GM12874 (cell line): ENCODE data around the gene ROBO4.

Experiments used
- CTCF ChIP-seq: IDR thresholded peaks from 2 replicates; pipeline ENCODE4 v1.5.1; 2011; ENCODE audit warnings: low read depth, mild to moderate bottlenecking, control low read depth, low read length, moderate library complexity; ENCODE audit not compliant: insufficient read depth

ROBO4 gene

GRCh38 chr11:124874571-124875255 lies 23.0 kb downstream of the ROBO4 start:
- no peak for TF ChIP-seq CTCF

DNA sequence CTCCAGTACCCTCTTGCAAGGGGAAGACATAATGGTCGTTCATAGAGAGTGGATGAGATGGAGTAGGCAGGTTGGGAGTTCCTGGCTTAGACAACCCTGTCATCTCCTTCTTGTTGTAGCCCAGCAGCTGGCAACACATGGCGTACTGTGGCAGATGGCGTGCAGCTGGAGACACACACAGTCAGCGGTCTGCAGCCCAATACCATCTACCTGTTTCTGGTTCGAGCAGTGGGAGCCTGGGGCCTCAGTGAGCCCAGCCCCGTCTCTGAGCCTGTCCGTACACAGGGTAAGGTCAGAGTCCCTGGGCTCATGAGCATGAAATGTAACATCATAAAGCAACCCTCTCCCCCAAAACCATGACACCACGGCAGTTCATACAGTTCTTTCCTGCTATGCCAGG lies 23.7 kb downstream of the ROBO4 start:
- TF ChIP-seq CTCF = no peak

- TF ChIP-seq CTCF = no peak
Observed at GRCh38 chr11:124872741-124873140, 24.9 kb downstream of the ROBO4 start.

- TF ChIP-seq CTCF = no peak
Observed at GRCh38 chr11:124872280-124872679, 25.4 kb downstream of the ROBO4 start.

GRCh38 chr11:124870430-124870829 lies 27.2 kb downstream of the ROBO4 start:
- no peak for TF ChIP-seq CTCF

DNA sequence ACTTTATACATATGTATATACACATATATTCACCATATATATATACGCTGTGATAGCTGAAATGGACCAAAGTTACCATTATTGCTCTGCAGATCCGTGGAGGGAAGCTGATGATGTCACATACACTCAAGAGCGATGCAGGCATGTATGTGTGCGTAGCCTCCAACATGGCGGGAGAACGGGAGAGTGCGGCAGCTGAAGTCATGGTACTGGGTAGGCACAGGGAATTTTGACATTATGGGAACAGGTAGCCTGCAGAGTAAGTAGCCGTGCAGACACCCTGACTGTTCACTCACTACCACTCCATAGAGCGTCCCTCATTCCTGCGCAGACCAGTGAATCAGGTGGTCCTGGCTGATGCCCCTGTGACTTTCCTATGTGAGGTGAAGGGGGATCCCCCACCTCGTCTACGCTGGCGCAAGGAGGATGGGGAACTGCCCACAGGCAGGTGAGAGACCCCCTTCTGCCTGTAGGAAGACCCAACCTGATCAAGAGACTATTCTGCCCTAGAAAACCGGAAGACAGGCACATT lies 27.7 kb downstream of the ROBO4 start:
- TF ChIP-seq CTCF = no peak

DNA sequence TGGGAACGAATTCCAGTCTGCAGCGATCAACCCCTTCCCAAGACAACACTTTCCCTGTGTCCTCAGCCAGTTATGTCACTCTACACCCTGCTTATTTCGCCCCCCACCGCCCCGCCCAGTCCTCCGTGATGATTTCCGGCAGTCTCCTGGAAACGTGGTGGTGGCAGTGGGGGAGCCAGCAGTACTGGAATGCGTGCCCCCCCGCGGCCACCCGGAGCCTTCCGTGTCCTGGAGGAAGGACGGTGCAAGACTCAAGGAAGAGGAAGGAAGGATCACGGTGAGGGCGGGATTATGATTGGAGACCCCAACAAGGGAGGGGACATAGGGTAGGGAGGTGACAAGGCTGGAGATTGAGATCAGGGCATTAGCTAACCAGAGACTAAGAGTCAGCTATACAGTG lies 28.3 kb downstream of the ROBO4 start:
- TF ChIP-seq CTCF = no peak
